ENCODE results near the gene RAD51B.

GRCh38 chr14:68693926-68694325 lies 874.3 kb downstream of the RAD51B start:
- TF ChIP-seq POLR2A (IDR thresholded peaks at IDR 0.05) (no peak), CTCF (IDR thresholded peaks at IDR 0.05) (no peak)
